Liver (tissue), 9 donors: Measurements from ENCODE around the gene NUP93. TPM values are rescaled to one million over a fixed set of nuclear protein-coding genes. Genes with fewer than 3 reads are reported as not detected.

Experiments
- DNase-seq: peaks from one replicate; pipeline ENCODE4 v3.0.0-alpha.2; 2017; ENCODE audit warnings: low spot score
- H3K27ac ChIP-seq, 2 donors: one replicate each; pipeline ENCODE4 v1.7.0; 2013; ENCODE audit warnings: inconsistent platforms in 2 of 2, low read length in 2 of 2, control low read depth in 1 of 2, low read depth in 1 of 2, mild to moderate bottlenecking in 1 of 2
- H3K27me3 ChIP-seq, 4 donors: one replicate each; pipeline versions ENCODE4 v1.6.1 to v1.7.0; 2013; ENCODE audit warnings: low read length in 3 of 4, inconsistent platforms in 1 of 4, mild to moderate bottlenecking in 1 of 4, moderate library complexity in 1 of 4; ENCODE audit not compliant: control insufficient read depth in 4 of 4, insufficient read depth in 4 of 4
- H3K36me3 ChIP-seq, 4 donors: one replicate each; pipeline versions ENCODE4 v1.6.1 to v1.7.0; 2013; ENCODE audit warnings: low read length in 3 of 4, mild to moderate bottlenecking in 3 of 4, low read depth in 1 of 4, moderate library complexity in 1 of 4; ENCODE audit not compliant: control insufficient read depth in 4 of 4, insufficient read depth in 3 of 4
- H3K4me1 ChIP-seq, 4 donors: one replicate each; pipeline versions ENCODE4 v1.6.1 to v1.7.0; 2013; ENCODE audit warnings: low read length in 3 of 4, mild to moderate bottlenecking in 3 of 4, moderate library complexity in 1 of 4; ENCODE audit not compliant: control insufficient read depth in 4 of 4, insufficient read depth in 4 of 4
- H3K4me3 ChIP-seq, 3 donors: one replicate each; pipeline versions ENCODE4 v1.6.1 to v1.7.0; 2013; ENCODE audit warnings: low read length in 3 of 3, control low read depth in 1 of 3, low read depth in 1 of 3, mild to moderate bottlenecking in 1 of 3
- H3K9ac ChIP-seq, 2 donors: one replicate each; pipeline ENCODE4 v1.7.0; 2013; ENCODE audit warnings: low read length in 2 of 2, mild to moderate bottlenecking in 2 of 2, moderate library complexity in 2 of 2, control low read depth in 1 of 2, low read depth in 1 of 2
- H3K9me3 ChIP-seq, 4 donors: one replicate each; pipeline versions ENCODE4 v1.6.1 to v1.7.0; 2013; ENCODE audit warnings: low read length in 3 of 4; ENCODE audit not compliant: control insufficient read depth in 4 of 4
- ATF3 ChIP-seq: IDR thresholded peaks from 2 replicates; pipeline ENCODE4 v1.6.1; 2016; ENCODE audit warnings: antibody characterized with exemption
- EGR1 ChIP-seq, 2 donors: IDR thresholded peaks; 2 replicates each; pipeline ENCODE4 v1.6.1; 2016 to 2018; ENCODE audit warnings: antibody characterized with exemption in 2 of 2, low read depth in 2 of 2
- FOXA1 ChIP-seq: IDR thresholded peaks from 2 replicates; pipeline ENCODE4 v1.6.1; 2016; ENCODE audit warnings: antibody characterized with exemption
- FOXA2 ChIP-seq: IDR thresholded peaks from 2 replicates; pipeline ENCODE4 v1.6.1; 2016; ENCODE audit warnings: antibody characterized with exemption
- GABPA ChIP-seq, 2 donors: IDR thresholded peaks in 1 of 2; conservative IDR thresholded peaks in 1 of 2; 2 replicates each; pipeline ENCODE4 v1.6.1; 2016; ENCODE audit warnings: antibody characterized with exemption in 2 of 2, mild to moderate bottlenecking in 1 of 2, moderate library complexity in 1 of 2
- HNF4A ChIP-seq, 2 donors: conservative IDR thresholded peaks; 2 replicates each; pipeline ENCODE4 v1.6.1; 2016; ENCODE audit warnings: antibody characterized with exemption in 2 of 2, mild to moderate bottlenecking in 2 of 2
- HNF4G ChIP-seq: IDR thresholded peaks from 2 replicates; pipeline ENCODE4 v1.6.1; 2016; ENCODE audit warnings: antibody characterized with exemption
- JUND ChIP-seq, 2 donors: IDR thresholded peaks; 2 replicates each; pipeline ENCODE4 v1.6.1; 2016; ENCODE audit warnings: antibody characterized with exemption in 2 of 2
- NR2F2 ChIP-seq: IDR thresholded peaks from 2 replicates; pipeline ENCODE4 v1.6.1; 2016; ENCODE audit warnings: antibody characterized with exemption
- RAD21 ChIP-seq, 2 donors: IDR thresholded peaks; 2 replicates each; pipeline ENCODE4 v1.6.1; 2016; ENCODE audit warnings: antibody characterized with exemption in 2 of 2, mild to moderate bottlenecking in 2 of 2
- RXRA ChIP-seq, 2 donors: IDR thresholded peaks; 2 replicates each; pipeline ENCODE4 v1.6.1; 2017 to 2018; ENCODE audit warnings: antibody characterized with exemption in 2 of 2, mild to moderate bottlenecking in 1 of 2
- SP1 ChIP-seq: IDR thresholded peaks from 2 replicates; pipeline ENCODE4 v1.6.1; 2018; ENCODE audit warnings: antibody characterized with exemption, mild to moderate bottlenecking
- TAF1 ChIP-seq: conservative IDR thresholded peaks from 2 replicates; pipeline ENCODE4 v1.6.1; 2016; ENCODE audit warnings: antibody characterized with exemption, mild to moderate bottlenecking
- WGBS: extraction: QIAGEN DNeasy Blood & Tissue Kit; methylation state at CpG from one replicate; pipeline ENCODE4 v1.1.7; 2013; 5-methylcytosine and 5-hydroxymethylcytosine counted together
- polyA plus RNA-seq, 2 donors: library from polyadenylated mRNA; stranded (reverse) in 1 of 2; unstranded in 1 of 2; fragments of 200-250 nt in 1 of 2; fragments of >200 nt in 1 of 2; fragmentation: Nextera tagmentation in 1 of 2; extraction: Ambion mirVana in 1 of 2; gene quantifications; one replicate each; pipeline versions ENCODE4 v1.2.1 to v1.2.3, GENCODE V29; 2013 to 2015
- total RNA-seq, 2 donors: library from RNA; depleted of rRNA; stranded (reverse); fragments of >200 nt; gene quantifications; one replicate each; pipeline ENCODE4 v1.2.3, GENCODE V29; 2014
- TF ChIP-seq, protein P1 (sequence below): IDR thresholded peaks from 2 replicates; pipeline ENCODE4 v1.6.1; 2016; ENCODE audit warnings: antibody characterized with exemption, mild to moderate bottlenecking
- TF ChIP-seq, protein P2 (sequence below): fragments of 150-350 bp; IDR thresholded peaks from 2 replicates; pipeline ENCODE4 v1.5.1; 2017; ENCODE audit warnings: improper control_type of control experiment, low read depth, low read length; ENCODE audit not compliant: missing input control
- TF ChIP-seq, protein P3 (sequence below): IDR thresholded peaks from 2 replicates; pipeline ENCODE4 v1.6.1; 2016; ENCODE audit warnings: antibody characterized with exemption
- donor health status: healthy.
- donor health status: healthy.
- donor health status: healthy.
- donor health status: healthy.
- donor health status: healthy.

NUP93 gene
- total and polyA plus RNA-seq, 4 donors = 8.2 to 31.8 (median 9.8) TPM

- TF ChIP-seq FOXA1 = no peak
- no peak for TF ChIP-seq HNF4A (conservative IDR thresholded peaks at IDR 0.05)
- TF ChIP-seq, protein P1, sequence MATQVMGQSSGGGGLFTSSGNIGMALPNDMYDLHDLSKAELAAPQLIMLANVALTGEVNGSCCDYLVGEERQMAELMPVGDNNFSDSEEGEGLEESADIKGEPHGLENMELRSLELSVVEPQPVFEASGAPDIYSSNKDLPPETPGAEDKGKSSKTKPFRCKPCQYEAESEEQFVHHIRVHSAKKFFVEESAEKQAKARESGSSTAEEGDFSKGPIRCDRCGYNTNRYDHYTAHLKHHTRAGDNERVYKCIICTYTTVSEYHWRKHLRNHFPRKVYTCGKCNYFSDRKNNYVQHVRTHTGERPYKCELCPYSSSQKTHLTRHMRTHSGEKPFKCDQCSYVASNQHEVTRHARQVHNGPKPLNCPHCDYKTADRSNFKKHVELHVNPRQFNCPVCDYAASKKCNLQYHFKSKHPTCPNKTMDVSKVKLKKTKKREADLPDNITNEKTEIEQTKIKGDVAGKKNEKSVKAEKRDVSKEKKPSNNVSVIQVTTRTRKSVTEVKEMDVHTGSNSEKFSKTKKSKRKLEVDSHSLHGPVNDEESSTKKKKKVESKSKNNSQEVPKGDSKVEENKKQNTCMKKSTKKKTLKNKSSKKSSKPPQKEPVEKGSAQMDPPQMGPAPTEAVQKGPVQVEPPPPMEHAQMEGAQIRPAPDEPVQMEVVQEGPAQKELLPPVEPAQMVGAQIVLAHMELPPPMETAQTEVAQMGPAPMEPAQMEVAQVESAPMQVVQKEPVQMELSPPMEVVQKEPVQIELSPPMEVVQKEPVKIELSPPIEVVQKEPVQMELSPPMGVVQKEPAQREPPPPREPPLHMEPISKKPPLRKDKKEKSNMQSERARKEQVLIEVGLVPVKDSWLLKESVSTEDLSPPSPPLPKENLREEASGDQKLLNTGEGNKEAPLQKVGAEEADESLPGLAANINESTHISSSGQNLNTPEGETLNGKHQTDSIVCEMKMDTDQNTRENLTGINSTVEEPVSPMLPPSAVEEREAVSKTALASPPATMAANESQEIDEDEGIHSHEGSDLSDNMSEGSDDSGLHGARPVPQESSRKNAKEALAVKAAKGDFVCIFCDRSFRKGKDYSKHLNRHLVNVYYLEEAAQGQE = no peak
- H3K9ac ChIP-seq = no peak overlapping the region
- H3K27me3 ChIP-seq = no peaks in the 10 kb centered on the region
- DNase-seq = peak; percentile 28
- no peak overlapping the region for H3K4me3 ChIP-seq
- 94% methylated on average over 2 of the region's 2 CpGs for WGBS
- H3K36me3 ChIP-seq = no peaks in the 10 kb centered on the region
- peaks cover 0 to 19% (median 14%) of the 10 kb centered on the region in 4 donors for H3K4me1 ChIP-seq
- H3K9me3 ChIP-seq = no peaks in the 10 kb centered on the region
- no peak overlapping the region for H3K27ac ChIP-seq
Measured at GRCh38 chr16:56732366-56732765, 2.4 kb downstream of the NUP93 start.

- Histone ChIP-seq H3K9ac (no peak overlapping the region), H3K4me3 (no peak overlapping the region), H3K27me3 (no peaks in the 10 kb centered on the region), H3K27ac (no peak overlapping the region), H3K9me3 (no peaks in the 10 kb centered on the region), H3K36me3 (no peaks in the 10 kb centered on the region), H3K4me1 (peaks cover 0 to 19% (median 14%) of the 10 kb centered on the region in 4 donors)
- DNase-seq = peak; percentile 10
- 96% methylated on average over 1 of the region's 1 CpG for WGBS
- no peak for TF ChIP-seq NR2F2
- TF ChIP-seq, protein P1 = no peak
- TF ChIP-seq HNF4A (conservative IDR thresholded peaks at IDR 0.05) = no peak
- TF ChIP-seq ATF3 = no peak
- no peak for TF ChIP-seq RAD21 (IDR thresholded peaks at IDR 0.05)
- no peak for TF ChIP-seq GABPA (IDR thresholded peaks at IDR 0.05 in 1 of 2, conservative IDR thresholded peaks at IDR 0.05 in 1 of 2)
- TF ChIP-seq FOXA2 = no peak
- TF ChIP-seq, protein P2, sequence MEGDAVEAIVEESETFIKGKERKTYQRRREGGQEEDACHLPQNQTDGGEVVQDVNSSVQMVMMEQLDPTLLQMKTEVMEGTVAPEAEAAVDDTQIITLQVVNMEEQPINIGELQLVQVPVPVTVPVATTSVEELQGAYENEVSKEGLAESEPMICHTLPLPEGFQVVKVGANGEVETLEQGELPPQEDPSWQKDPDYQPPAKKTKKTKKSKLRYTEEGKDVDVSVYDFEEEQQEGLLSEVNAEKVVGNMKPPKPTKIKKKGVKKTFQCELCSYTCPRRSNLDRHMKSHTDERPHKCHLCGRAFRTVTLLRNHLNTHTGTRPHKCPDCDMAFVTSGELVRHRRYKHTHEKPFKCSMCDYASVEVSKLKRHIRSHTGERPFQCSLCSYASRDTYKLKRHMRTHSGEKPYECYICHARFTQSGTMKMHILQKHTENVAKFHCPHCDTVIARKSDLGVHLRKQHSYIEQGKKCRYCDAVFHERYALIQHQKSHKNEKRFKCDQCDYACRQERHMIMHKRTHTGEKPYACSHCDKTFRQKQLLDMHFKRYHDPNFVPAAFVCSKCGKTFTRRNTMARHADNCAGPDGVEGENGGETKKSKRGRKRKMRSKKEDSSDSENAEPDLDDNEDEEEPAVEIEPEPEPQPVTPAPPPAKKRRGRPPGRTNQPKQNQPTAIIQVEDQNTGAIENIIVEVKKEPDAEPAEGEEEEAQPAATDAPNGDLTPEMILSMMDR = no peak
- TF ChIP-seq RXRA (IDR thresholded peaks at IDR 0.05) = no peak
- no peak for TF ChIP-seq SP1
- TF ChIP-seq TAF1 = no peak
- TF ChIP-seq JUND (IDR thresholded peaks at IDR 0.05) = no peak
- TF ChIP-seq, protein P3, sequence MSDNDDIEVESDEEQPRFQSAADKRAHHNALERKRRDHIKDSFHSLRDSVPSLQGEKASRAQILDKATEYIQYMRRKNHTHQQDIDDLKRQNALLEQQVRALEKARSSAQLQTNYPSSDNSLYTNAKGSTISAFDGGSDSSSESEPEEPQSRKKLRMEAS = no peak
- TF ChIP-seq FOXA1 = no peak
- TF ChIP-seq HNF4G = no peak
- no peak for TF ChIP-seq EGR1 (IDR thresholded peaks at IDR 0.05; ENCODE audit: low read depth in 2 of 2)
Measured at GRCh38 chr16:56732832-56733231, 2.9 kb downstream of the NUP93 start.
